Iris pigment epithelial cell (primary cell): ENCODE results near the gene MINAR1.
"Not testable (repeated sequence)": the region's sequence is repeated elsewhere in the genome, so short reads cannot be mapped to it uniquely, and the experiment has no call there.

Source experiments
- DNase-seq: peaks from one replicate; pipeline ENCODE4 v3.0.0-alpha.2; 2011; ENCODE audit warnings: low read depth

The MINAR1 gene

GRCh38 chr15:79431636-79432344 is at the start of gene MINAR1:
Gene MINAR1 (plus strand): TSS chr15:79432336. CDS start chr15:79456148, 23,812 bp downstream.
- DNase-seq: peak; percentile 56

GRCh38 chr15:79394231-79394630 is 37.9 kb upstream of the MINAR1 start:
- DNase-seq: peak; percentile 54

- DNase-seq: peak; percentile 27
These were observed 35.3 kb upstream of the MINAR1 start for GRCh38 chr15:79396850-79397249.

GRCh38 chr15:79397269-79397910 is 34.7 kb upstream of the MINAR1 start:
- DNase-seq: no peak

- no peak for DNase-seq
These were observed 32.5 kb upstream of the MINAR1 start for GRCh38 chr15:79399606-79400005.

- no peak for DNase-seq
These were observed 31.5 kb upstream of the MINAR1 start for GRCh38 chr15:79400650-79401049.

- no peak for DNase-seq
These were observed 30.8 kb upstream of the MINAR1 start for GRCh38 chr15:79401301-79401700.

- DNase-seq: no peak
These were observed 30.0 kb upstream of the MINAR1 start for GRCh38 chr15:79402136-79402535.

- no peak for DNase-seq
These were observed 28.6 kb upstream of the MINAR1 start for GRCh38 chr15:79403501-79403900.

- no peak for DNase-seq
These were observed 25.9 kb upstream of the MINAR1 start for GRCh38 chr15:79406210-79406609.

- DNase-seq: peak; percentile 65
These were observed 24.1 kb upstream of the MINAR1 start for GRCh38 chr15:79408041-79408440.

GRCh38 chr15:79410237-79410636 is 21.9 kb upstream of the MINAR1 start:
- no peak for DNase-seq

GRCh38 chr15:79412010-79412409 is 20.1 kb upstream of the MINAR1 start:
- no peak for DNase-seq

- DNase-seq: no peak
These were observed 19.7 kb upstream of the MINAR1 start for GRCh38 chr15:79412429-79412828.

GRCh38 chr15:79416876-79417275 is 15.3 kb upstream of the MINAR1 start:
- DNase-seq: no peak

- DNase-seq: no peak
These were observed 13.3 kb upstream of the MINAR1 start for GRCh38 chr15:79418693-79419279.

GRCh38 chr15:79425591-79426295 is 6.4 kb upstream of the MINAR1 start:
- no peak for DNase-seq

GRCh38 chr15:79426899-79427298 is 5.2 kb upstream of the MINAR1 start:
- not testable (repeated sequence) for DNase-seq

GRCh38 chr15:79427781-79428598 is 4.1 kb upstream of the MINAR1 start:
- DNase-seq: no peak

GRCh38 chr15:79430901-79431635 is 1.1 kb upstream of the MINAR1 start:
- DNase-seq: no peak
